ENCODE measurements around the gene KIAA1958.

DNA sequence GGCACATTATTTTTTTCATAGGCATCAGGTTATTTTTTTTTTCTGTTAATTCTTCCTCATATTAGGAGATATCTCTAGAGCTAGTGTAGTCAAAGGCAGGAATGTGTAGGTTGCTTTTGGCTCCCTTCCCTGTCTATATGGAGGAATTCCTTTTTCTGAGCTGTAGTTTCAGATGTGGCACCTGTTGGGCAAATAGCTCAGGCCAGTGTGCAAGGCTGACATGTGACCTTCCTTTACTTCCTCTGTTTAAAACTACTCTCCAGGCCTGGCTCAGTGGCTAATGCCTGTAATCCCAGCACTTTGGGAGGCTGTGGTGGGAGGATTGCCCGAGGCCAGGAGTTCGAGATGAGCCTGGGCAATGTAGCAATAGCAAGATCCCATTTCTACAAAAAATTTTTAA lies 40.5 kb upstream of the KIAA1958 start:
- TF ChIP-seq, protein P1, sequence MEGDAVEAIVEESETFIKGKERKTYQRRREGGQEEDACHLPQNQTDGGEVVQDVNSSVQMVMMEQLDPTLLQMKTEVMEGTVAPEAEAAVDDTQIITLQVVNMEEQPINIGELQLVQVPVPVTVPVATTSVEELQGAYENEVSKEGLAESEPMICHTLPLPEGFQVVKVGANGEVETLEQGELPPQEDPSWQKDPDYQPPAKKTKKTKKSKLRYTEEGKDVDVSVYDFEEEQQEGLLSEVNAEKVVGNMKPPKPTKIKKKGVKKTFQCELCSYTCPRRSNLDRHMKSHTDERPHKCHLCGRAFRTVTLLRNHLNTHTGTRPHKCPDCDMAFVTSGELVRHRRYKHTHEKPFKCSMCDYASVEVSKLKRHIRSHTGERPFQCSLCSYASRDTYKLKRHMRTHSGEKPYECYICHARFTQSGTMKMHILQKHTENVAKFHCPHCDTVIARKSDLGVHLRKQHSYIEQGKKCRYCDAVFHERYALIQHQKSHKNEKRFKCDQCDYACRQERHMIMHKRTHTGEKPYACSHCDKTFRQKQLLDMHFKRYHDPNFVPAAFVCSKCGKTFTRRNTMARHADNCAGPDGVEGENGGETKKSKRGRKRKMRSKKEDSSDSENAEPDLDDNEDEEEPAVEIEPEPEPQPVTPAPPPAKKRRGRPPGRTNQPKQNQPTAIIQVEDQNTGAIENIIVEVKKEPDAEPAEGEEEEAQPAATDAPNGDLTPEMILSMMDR (IDR thresholded peaks at IDR 0.05) = no peak
- no peak for TF ChIP-seq POLR2A (IDR thresholded peaks at IDR 0.05)
